ENCODE measurements around the gene RAB10. TPM values are rescaled to one million over a fixed set of nuclear protein-coding genes. Genes with fewer than 3 reads are reported as not detected.
A peak's percentile ranks its signal among the peaks of the same experiment; 100 is the strongest.
"Not testable (repeated sequence)": the region's sequence is repeated elsewhere in the genome, so short reads cannot be mapped to it uniquely, and the experiment has no call there.

The RAB10 gene
- total RNA-seq, 3 donors from 2014 or later: 82.6 to 101 (median 100) TPM

GRCh38 chr2:26017464-26018183 lies 16.3 kb upstream of the RAB10 start:
- H3K27me3 ChIP-seq: no peaks in the 10 kb centered on the region
- H3K36me3 ChIP-seq: no peaks in the 10 kb centered on the region
- no peak overlapping the region for H3K4me3 ChIP-seq
- no peak for TF ChIP-seq POLR2A (IDR thresholded peaks at IDR 0.05)
- TF ChIP-seq CTCF (IDR thresholded peaks at IDR 0.05): no peak
- TF ChIP-seq POLR2AphosphoS5 (IDR thresholded peaks at IDR 0.05): no peak
- intact Hi-C loops (cut with DNase I; ENCODE audit: low total_unique reads): no loop called here
- H3K27ac ChIP-seq: peak overlapping the region; percentile 50 to 62
- H3K4me1 ChIP-seq: no peaks in the 10 kb centered on the region
- DNase-seq (ENCODE audit: low spot score in 2 of 2): no peak
- no peaks in the 10 kb centered on the region for H3K9me3 ChIP-seq

GRCh38 chr2:26018184-26019055 lies 15.5 kb upstream of the RAB10 start:
- H3K27ac ChIP-seq: peak overlapping the region; percentile 50 to 62
- DNase-seq (ENCODE audit: low spot score in 2 of 2): peak; percentile 75
- no peaks in the 10 kb centered on the region for H3K27me3 ChIP-seq
- intact Hi-C loops (cut with DNase I; ENCODE audit: low total_unique reads): no loop called here
- no peaks in the 10 kb centered on the region for H3K9me3 ChIP-seq
- no peak for TF ChIP-seq POLR2AphosphoS5 (IDR thresholded peaks at IDR 0.05)
- TF ChIP-seq POLR2A (IDR thresholded peaks at IDR 0.05): no peak
- no peak for TF ChIP-seq CTCF (IDR thresholded peaks at IDR 0.05)
- no peaks in the 10 kb centered on the region for H3K4me1 ChIP-seq
- no peaks in the 10 kb centered on the region for H3K36me3 ChIP-seq
- no peak overlapping the region for H3K4me3 ChIP-seq

GRCh38 chr2:26020231-26020640 lies 13.6 kb upstream of the RAB10 start:
- no peak overlapping the region for H3K4me3 ChIP-seq
- no peaks in the 10 kb centered on the region for H3K4me1 ChIP-seq
- TF ChIP-seq POLR2A (IDR thresholded peaks at IDR 0.05) (no peak), CTCF (IDR thresholded peaks at IDR 0.05) (no peak), POLR2AphosphoS5 (IDR thresholded peaks at IDR 0.05) (no peak)
- no peaks in the 10 kb centered on the region for H3K27me3 ChIP-seq
- no peaks in the 10 kb centered on the region for H3K36me3 ChIP-seq
- intact Hi-C loops (cut with DNase I; ENCODE audit: low total_unique reads): no loop called here
- no peak for DNase-seq (ENCODE audit: low spot score in 2 of 2)
- H3K9me3 ChIP-seq: no peaks in the 10 kb centered on the region
- no peak overlapping the region for H3K27ac ChIP-seq

GRCh38 chr2:26024260-26024659 lies 9.6 kb upstream of the RAB10 start:
- Histone ChIP-seq H3K27me3 (no peaks in the 10 kb centered on the region), H3K4me1 (no peaks in the 10 kb centered on the region), H3K27ac (no peak overlapping the region), H3K4me3 (no peak overlapping the region), H3K36me3 (no peaks in the 10 kb centered on the region), H3K9me3 (no peaks in the 10 kb centered on the region)
- intact Hi-C loops (cut with DNase I; ENCODE audit: low total_unique reads): no loop called here
- no peak for DNase-seq (ENCODE audit: low spot score in 2 of 2)
- TF ChIP-seq POLR2AphosphoS5 (IDR thresholded peaks at IDR 0.05): no peak
- no peak for TF ChIP-seq POLR2A (IDR thresholded peaks at IDR 0.05)
- no peak for TF ChIP-seq CTCF (IDR thresholded peaks at IDR 0.05)

GRCh38 chr2:26025509-26025908 lies 8.4 kb upstream of the RAB10 start:
- Histone ChIP-seq H3K27me3 (no peaks in the 10 kb centered on the region), H3K27ac (no peak overlapping the region), H3K4me1 (no peaks in the 10 kb centered on the region), H3K9me3 (no peaks in the 10 kb centered on the region), H3K36me3 (no peaks in the 10 kb centered on the region), H3K4me3 (no peak overlapping the region)
- TF ChIP-seq POLR2AphosphoS5 (IDR thresholded peaks at IDR 0.05) (no peak), POLR2A (IDR thresholded peaks at IDR 0.05) (no peak), CTCF (IDR thresholded peaks at IDR 0.05) (no peak)
- intact Hi-C loops (cut with DNase I; ENCODE audit: low total_unique reads): no loop called here
- no peak for DNase-seq (ENCODE audit: low spot score in 2 of 2)

GRCh38 chr2:26028083-26028482 lies 5.8 kb upstream of the RAB10 start:
- DNase-seq (ENCODE audit: low spot score in 2 of 2); H3K4me3 ChIP-seq; intact Hi-C loops (cut with DNase I; ENCODE audit: low total_unique reads); H3K36me3 ChIP-seq; H3K27me3 ChIP-seq; H3K9me3 ChIP-seq; H3K27ac ChIP-seq; H3K4me1 ChIP-seq: not testable (repeated sequence)

- H3K4me1 ChIP-seq; intact Hi-C loops (cut with DNase I; ENCODE audit: low total_unique reads); DNase-seq (ENCODE audit: low spot score in 2 of 2); H3K9me3 ChIP-seq; H3K27me3 ChIP-seq; H3K36me3 ChIP-seq: not testable (repeated sequence)
- Histone ChIP-seq H3K27ac (peak overlapping the region; percentile 97), H3K4me3 (peak overlapping the region; percentile 84 to 95 (median 84))
Observed at GRCh38 chr2:26032586-26033269, 1.2 kb upstream of the RAB10 start.
